AG04449 (cell line): ENCODE measurements around the gene NDST3.

ENCODE experiments used
- CTCF ChIA-PET: fragments of 350-600 bp; formaldehyde crosslinking; extraction: SDS; loops from one replicate; lab custom pipeline; 2021; ENCODE audit warnings: antibody characterized with exemption; lab: Yijun Ruan, JAX
- POLR2A ChIA-PET: fragments of 400-600, 350-600 bp; formaldehyde crosslinking; extraction: SDS; loops from one replicate; lab custom pipeline; 2020; ENCODE audit warnings: antibody characterized with exemption, inconsistent platforms; lab: Yijun Ruan, JAX
- DNase-seq: peaks from one replicate; pipeline ENCODE4 v3.0.0-alpha.2; 2010; ENCODE audit warnings: low read depth, low spot score
- H3K4me3 ChIP-seq: 2 replicates; pipeline ENCODE4 v1.5.1; 2011; ENCODE audit warnings: low read depth, mild to moderate bottlenecking, control low read depth, low read length
- TF ChIP-seq, protein P1 (sequence below): IDR thresholded peaks from one replicate; pipeline ENCODE4 v1.5.1; 2011; ENCODE audit warnings: mild to moderate bottlenecking, moderate library complexity, low read length, control low read depth, inconsistent platforms; ENCODE audit not compliant: insufficient read depth; ENCODE audit errors: missing control alignments

NDST3 gene

DNA sequence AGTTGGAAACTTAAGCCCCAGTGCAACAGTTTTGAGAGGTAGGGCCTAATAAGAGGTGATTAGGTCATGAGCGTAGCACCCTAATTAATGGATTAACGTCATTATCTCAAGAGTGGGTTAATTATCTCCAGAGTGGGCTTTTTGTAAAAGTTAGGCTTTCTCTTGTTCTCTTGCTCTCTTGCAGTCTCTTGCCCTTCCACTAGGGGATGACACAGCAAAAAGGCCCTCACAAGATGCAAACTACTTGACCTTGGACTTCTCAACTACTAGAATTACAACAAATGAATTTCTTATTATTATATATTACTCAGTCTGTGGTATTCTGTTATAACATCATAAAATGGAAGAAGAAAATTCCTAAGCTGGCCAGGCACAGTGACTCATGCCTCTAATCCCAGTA is 22.1 kb upstream of the NDST3 start:
- POLR2A ChIA-PET, result no interaction called here
- H3K4me3 ChIP-seq, result no peak overlapping the region
- CTCF ChIA-PET, result no interaction called here
- no peak for DNase-seq
- TF ChIP-seq, protein P1, sequence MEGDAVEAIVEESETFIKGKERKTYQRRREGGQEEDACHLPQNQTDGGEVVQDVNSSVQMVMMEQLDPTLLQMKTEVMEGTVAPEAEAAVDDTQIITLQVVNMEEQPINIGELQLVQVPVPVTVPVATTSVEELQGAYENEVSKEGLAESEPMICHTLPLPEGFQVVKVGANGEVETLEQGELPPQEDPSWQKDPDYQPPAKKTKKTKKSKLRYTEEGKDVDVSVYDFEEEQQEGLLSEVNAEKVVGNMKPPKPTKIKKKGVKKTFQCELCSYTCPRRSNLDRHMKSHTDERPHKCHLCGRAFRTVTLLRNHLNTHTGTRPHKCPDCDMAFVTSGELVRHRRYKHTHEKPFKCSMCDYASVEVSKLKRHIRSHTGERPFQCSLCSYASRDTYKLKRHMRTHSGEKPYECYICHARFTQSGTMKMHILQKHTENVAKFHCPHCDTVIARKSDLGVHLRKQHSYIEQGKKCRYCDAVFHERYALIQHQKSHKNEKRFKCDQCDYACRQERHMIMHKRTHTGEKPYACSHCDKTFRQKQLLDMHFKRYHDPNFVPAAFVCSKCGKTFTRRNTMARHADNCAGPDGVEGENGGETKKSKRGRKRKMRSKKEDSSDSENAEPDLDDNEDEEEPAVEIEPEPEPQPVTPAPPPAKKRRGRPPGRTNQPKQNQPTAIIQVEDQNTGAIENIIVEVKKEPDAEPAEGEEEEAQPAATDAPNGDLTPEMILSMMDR, result no peak

GRCh38 chr4:118014831-118015230 is 19.5 kb upstream of the NDST3 start:
- no peak for DNase-seq
- no peak overlapping the region for H3K4me3 ChIP-seq
- TF ChIP-seq, protein P1, result no peak
- ChIA-PET POLR2A (no interaction called here), CTCF (no interaction called here)

DNA sequence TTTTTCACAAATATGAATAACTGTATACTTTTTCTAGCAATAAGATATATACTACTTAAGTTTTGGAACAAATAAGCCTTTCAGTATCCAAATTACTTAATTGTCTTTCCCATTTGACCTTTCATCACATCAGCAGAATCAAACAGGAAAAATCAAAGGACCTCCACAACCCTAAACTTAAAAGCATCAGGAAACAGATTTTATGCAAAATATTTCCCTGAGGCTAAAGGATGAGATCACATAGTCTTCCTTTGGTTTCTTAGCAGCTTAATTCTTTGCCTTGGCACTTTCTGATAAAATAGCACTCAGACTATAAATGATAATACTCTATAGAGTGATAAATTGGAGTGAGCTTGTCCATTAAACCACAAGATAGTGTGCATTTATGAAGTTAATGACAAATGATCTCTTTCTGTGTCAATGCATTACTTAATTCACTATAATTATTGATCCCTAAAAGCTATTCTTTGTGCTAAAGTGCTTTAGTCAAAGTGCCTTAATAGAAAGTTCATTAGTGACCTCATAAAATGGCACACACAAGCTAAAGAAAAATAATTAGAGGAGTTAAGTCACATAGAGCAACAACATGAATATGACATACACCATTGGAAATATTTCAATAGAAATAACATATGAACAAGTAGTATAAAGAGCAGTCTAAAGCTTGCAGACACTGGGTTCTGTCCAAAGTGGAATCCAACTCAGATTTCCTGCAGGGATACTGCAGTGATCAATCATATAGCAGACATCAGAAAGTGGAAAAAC is 15.7 kb upstream of the NDST3 start:
- ChIA-PET CTCF (no interaction called here), POLR2A (no interaction called here)
- no peak for DNase-seq
- H3K4me3 ChIP-seq, result no peak overlapping the region
- TF ChIP-seq, protein P1, result no peak

GRCh38 chr4:118026806-118027205 is 7.5 kb upstream of the NDST3 start:
- no peak for DNase-seq
- no peak overlapping the region for H3K4me3 ChIP-seq
- CTCF ChIA-PET, result no interaction called here
- TF ChIP-seq, protein P1, result no peak
- POLR2A ChIA-PET, result no interaction called here

GRCh38 chr4:118029224-118029623 is 5.1 kb upstream of the NDST3 start:
- no peak overlapping the region for H3K4me3 ChIP-seq
- DNase-seq, result no peak
- TF ChIP-seq, protein P1, result no peak
- ChIA-PET POLR2A (no interaction called here), CTCF (no interaction called here)

GRCh38 chr4:118032691-118033090 is 1.6 kb upstream of the NDST3 start:
- no peak overlapping the region for H3K4me3 ChIP-seq
- DNase-seq, result no peak
- CTCF ChIA-PET, result interaction anchor here (0.9 to 3.5 kb wide), 2 partner anchors 44 to 191 kb away, joined by 3 to 16 read pairs; no protein-coding TSS in a partner anchor
- POLR2A ChIA-PET, result no interaction called here
- TF ChIP-seq, protein P1, result no peak
